Measurements from ENCODE around the gene PHACTR1.
"Not testable (repeated sequence)": the region's sequence is repeated elsewhere in the genome, so short reads cannot be mapped to it uniquely, and the experiment has no call there.

The PHACTR1 gene

DNA sequence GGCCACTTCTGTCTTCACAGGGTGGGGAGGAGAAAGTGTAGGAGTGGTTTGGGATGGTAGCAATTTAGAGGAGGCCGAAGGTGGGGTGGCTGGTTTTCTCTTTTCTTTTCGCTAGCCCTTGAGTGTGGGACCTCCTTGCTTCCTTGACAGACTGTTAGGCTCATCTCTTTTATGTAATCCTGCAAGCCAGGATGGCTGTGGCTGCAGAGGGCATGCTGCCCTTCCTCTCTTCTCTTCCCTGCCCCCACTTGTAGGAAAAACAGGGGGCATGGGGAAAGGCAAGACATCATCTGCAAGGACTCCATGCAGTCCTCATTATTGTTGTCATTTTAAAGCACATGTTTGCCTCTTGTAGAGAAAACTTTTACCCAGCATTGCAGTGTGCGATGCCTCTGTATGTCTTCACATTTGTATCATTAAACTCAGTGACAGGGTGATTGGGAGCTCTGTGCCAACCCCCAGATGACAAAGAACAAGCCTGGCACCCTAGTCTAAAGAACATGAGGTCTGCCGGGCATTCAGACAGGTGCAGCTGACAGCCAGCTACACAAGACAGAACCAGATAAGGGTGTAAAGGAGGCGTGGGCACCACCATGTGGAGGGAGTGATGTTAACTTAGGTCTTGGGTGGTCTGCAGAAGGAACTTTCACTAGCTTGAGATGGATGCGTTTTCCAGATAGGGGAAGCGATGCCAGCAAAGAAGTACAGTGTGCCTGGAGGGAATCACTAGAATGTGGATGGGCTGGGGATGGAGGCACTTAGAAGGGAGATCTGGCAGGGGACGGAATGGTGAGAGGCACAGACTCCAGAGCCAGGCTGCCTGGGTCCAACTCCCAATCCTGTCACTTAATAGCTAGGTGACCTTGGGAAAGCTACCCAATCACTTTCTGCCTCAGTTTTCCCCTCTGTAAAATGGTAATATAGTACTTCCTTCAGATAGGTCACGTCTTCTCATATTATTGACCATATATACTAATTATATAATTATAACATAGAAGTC is 404.2 kb downstream of the PHACTR1 start:
- Histone ChIP-seq H3K9me3 (no peaks in the 10 kb centered on the region), H3K36me3 (no peaks in the 10 kb centered on the region), H4K20me1 (no peaks in the 10 kb centered on the region), H3K4me3 (no peak overlapping the region), H3K4me2 (no peak overlapping the region), H3K27me3 (no peaks in the 10 kb centered on the region), H3K9ac (no peak overlapping the region), H3K27ac (no peak overlapping the region), H3K4me1 (peaks cover 10% of the 10 kb centered on the region)
- TF ChIP-seq Cebpa-rat (IDR thresholded peaks at IDR 0.05): no peak

DNA sequence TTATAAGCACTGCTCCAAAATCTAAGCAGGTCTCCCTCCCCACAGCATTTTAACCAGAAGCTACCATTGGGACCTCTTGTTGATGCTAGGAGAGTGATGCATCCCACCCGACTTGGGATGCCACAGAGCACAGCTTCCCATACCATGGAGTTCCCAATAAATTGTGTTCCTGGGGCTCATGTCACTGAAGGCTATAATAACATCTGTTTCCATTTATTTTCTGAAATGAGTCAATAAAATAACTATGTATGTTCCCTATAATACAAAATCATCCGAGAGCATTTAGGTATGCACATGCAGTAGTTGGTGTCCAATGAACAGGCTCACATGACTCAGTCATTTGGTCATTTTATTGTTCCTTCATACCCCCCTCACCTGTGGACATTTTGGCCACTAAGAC is 407.6 kb downstream of the PHACTR1 start:
- Histone ChIP-seq H4K20me1 (no peaks in the 10 kb centered on the region), H3K27me3 (no peaks in the 10 kb centered on the region), H3K4me2 (no peak overlapping the region), H3K27ac (no peak overlapping the region), H3K4me3 (no peak overlapping the region), H3K4me1 (peaks cover 10% of the 10 kb centered on the region), H3K9ac (no peak overlapping the region), H3K9me3 (no peaks in the 10 kb centered on the region), H3K36me3 (no peaks in the 10 kb centered on the region)
- no peak for TF ChIP-seq Cebpa-rat (IDR thresholded peaks at IDR 0.05)

DNA sequence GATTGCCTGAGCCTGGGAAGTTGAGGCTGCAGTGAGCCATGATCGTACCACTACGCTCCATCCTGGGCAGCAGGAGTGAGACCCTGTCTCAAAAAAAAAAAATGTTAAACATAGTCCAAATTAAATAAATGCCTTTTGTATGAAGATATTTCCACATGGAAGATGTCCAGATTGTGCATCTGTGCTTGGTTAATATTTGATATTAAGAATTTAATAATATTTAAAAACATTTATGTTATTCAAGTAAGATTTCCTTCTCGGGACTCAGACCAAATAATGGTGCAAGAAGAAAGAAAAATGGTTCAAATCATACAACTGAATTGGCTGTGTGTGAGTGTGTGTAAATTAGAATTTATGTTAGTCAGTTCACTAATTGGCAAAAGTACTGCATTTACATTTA is 409.3 kb downstream of the PHACTR1 start:
- H3K9me3 ChIP-seq: no peaks in the 10 kb centered on the region
- no peak overlapping the region for H3K9ac ChIP-seq
- H3K36me3 ChIP-seq: no peaks in the 10 kb centered on the region
- no peak overlapping the region for H3K4me2 ChIP-seq
- H3K27ac ChIP-seq: no peak overlapping the region
- TF ChIP-seq Cebpa-rat (IDR thresholded peaks at IDR 0.05): no peak
- no peak overlapping the region for H3K4me3 ChIP-seq
- H3K4me1 ChIP-seq: peaks cover 10% of the 10 kb centered on the region
- H4K20me1 ChIP-seq: no peaks in the 10 kb centered on the region
- no peaks in the 10 kb centered on the region for H3K27me3 ChIP-seq

DNA sequence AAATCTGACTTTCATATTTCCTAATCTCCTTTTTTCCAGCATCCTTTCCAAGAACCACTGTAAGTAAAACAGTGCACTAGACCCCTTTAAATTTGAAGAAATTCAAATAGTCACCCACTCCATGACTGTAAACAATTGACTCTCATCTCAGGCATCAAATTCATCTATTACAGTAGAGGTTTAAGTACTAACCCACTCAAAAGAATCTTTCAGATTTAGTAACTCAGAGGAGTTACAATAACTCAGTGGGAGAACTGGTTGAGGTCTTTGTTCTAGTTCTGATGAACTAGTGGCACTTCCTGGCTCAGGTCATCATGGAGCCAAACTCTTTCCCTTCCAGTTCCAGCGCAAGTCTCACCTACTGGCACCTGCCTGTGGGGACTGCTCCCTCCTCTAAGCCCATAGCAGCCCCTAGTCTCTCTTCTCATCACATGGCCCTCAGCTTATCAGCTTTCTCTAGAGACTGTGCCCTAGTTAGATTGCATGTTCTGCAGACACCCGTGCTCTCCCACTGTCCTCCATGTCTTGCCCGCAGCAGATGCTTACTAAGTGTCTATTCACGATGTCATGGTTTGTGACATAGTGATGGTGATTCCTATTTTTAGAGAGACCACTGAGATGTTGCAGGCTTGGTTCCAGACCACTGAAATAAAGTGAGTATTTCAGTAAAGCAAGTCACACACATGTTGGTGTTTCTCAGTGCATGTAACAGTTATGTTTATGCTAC is 415.5 kb downstream of the PHACTR1 start:
- no peak overlapping the region for H3K9ac ChIP-seq
- H3K9me3 ChIP-seq: peaks cover 8% of the 10 kb centered on the region
- H3K36me3 ChIP-seq: no peaks in the 10 kb centered on the region
- H4K20me1 ChIP-seq: no peaks in the 10 kb centered on the region
- H3K4me1 ChIP-seq: no peaks in the 10 kb centered on the region
- no peaks in the 10 kb centered on the region for H3K27me3 ChIP-seq
- no peak overlapping the region for H3K27ac ChIP-seq
- H3K4me2 ChIP-seq: no peak overlapping the region
- no peak overlapping the region for H3K4me3 ChIP-seq
- TF ChIP-seq Cebpa-rat (IDR thresholded peaks at IDR 0.05): no peak

DNA sequence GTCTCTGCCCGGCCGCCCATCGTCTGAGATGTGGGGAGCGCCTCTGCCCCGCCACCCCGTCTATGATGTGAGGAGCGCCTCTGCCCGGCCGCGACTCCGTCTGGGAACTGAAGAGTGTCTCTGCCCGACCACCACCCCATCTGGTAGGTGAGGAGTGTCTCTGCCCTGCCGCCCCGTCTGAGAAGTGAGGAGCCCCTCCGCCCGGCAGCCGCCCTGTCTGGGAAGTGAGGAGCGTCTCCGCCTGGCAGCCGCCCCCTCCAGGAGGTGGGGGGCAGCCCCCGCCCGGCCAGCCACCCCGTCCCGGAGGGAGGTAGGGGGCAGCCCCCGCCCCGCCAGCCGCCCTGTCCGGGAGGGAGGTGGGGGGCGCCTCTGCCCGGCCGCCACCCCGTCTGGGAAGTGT is 417.3 kb downstream of the PHACTR1 start:
- not testable (repeated sequence) for H3K9me3 ChIP-seq, H3K4me2 ChIP-seq, H4K20me1 ChIP-seq, H3K4me1 ChIP-seq, H3K9ac ChIP-seq, H3K4me3 ChIP-seq, H3K36me3 ChIP-seq, H3K27me3 ChIP-seq, H3K27ac ChIP-seq

DNA sequence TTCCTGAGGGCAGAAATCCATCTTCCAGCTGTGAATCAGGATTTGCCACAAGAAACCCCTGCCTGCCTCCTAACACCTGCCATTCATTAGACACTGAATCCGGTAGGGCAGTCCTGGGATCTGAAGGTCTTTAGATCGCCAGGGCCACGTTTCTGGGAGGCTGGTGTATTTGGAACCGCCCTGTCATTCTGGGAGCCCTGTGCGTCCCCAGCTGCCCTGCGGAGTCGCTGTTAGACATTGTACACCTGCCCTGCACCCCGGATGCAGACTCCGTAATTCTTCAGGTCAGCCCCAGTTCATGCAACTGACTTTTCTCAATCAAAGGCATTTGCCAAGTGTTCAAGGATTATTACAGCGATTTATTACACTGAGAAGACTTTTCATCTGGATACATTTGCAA is 418.6 kb downstream of the PHACTR1 start:
- Histone ChIP-seq H4K20me1 (no peaks in the 10 kb centered on the region), H3K9ac (no peak overlapping the region), H3K4me2 (no peak overlapping the region), H3K27me3 (no peaks in the 10 kb centered on the region), H3K4me3 (no peak overlapping the region), H3K4me1 (no peaks in the 10 kb centered on the region), H3K9me3 (peaks cover 8% of the 10 kb centered on the region), H3K27ac (no peak overlapping the region), H3K36me3 (no peaks in the 10 kb centered on the region)
- TF ChIP-seq Cebpa-rat (IDR thresholded peaks at IDR 0.05): no peak

DNA sequence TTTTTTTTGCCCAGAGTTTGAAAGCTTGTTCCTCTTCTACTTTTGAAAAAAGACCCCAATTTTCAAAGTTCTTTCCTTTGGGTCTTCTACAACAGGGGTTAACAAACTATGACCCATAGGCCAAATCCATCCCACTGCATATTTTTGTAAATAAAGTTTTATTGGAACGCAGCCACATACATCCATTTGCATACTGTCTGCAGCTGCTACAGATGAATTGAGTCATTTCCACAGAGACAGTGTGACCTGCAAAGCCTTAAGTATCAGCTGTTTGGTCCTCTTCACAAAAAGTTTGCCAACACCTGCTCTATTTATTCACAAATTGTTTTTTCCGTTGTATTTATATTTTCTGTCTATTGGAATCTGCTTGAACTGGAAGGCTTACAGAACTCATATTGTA is 422.6 kb downstream of the PHACTR1 start:
- Histone ChIP-seq H4K20me1 (no peaks in the 10 kb centered on the region), H3K27me3 (no peaks in the 10 kb centered on the region), H3K27ac (no peak overlapping the region), H3K4me2 (no peak overlapping the region), H3K36me3 (no peaks in the 10 kb centered on the region), H3K9ac (no peak overlapping the region), H3K9me3 (peaks cover under 1% of the 10 kb centered on the region; the same call in 1 of the 2 replicates), H3K4me1 (no peaks in the 10 kb centered on the region), H3K4me3 (no peak overlapping the region)
- TF ChIP-seq Cebpa-rat (IDR thresholded peaks at IDR 0.05): no peak

DNA sequence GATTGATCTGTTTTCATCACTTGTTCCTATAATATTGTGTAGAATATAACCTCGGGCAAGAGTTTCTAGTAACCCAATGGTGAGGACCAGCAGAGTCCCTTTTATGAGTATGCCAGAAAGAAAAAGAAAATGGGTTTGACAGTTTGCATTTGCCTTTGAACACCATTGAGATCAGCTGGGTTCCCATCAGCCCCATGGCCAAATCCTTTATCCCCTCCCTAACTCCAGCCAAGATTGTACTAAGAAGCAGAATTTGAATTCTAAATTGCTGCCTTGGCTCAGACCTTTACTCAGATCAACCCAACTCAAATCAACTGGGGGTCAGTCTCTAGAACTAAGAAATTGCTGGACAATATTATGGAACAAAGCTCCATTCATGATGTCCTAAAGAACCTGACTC is 424.4 kb downstream of the PHACTR1 start:
- no peaks in the 10 kb centered on the region for H3K36me3 ChIP-seq

DNA sequence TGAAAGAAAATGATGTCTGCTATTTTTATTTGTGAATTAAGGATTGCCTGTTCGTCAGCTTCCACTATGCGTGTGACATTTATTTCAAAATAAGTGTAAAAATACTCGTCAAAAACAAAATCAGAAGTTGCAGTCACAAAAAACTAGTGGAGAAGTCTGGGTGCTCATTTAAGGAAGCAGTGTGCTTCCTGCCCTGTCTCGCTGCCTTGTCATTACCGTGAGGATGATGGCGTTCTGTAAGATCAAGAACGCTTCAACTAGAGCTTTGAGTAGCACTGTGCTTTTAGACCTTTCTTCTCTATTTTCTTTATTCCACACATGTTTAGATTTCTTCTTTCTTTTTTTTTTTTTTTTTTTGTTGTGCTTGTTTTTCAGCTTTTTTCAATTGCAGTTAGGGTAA is 424.8 kb downstream of the PHACTR1 start:
- Histone ChIP-seq H3K36me3 (no peaks in the 10 kb centered on the region), H3K27me3 (no peaks in the 10 kb centered on the region), H3K27ac (no peak overlapping the region), H3K9me3 (no peaks in the 10 kb centered on the region), H4K20me1 (no peaks in the 10 kb centered on the region), H3K4me1 (no peaks in the 10 kb centered on the region), H3K9ac (no peak overlapping the region), H3K4me3 (no peak overlapping the region), H3K4me2 (no peak overlapping the region)
- no peak for TF ChIP-seq Cebpa-rat (IDR thresholded peaks at IDR 0.05)

More for the DNA sequence above, 424.4 kb downstream of the PHACTR1 start:
- no peak overlapping the region for H3K27ac ChIP-seq
- TF ChIP-seq Cebpa-rat (IDR thresholded peaks at IDR 0.05): no peak
- H3K9ac ChIP-seq: no peak overlapping the region
- no peaks in the 10 kb centered on the region for H4K20me1 ChIP-seq
- no peak overlapping the region for H3K4me3 ChIP-seq
- H3K9me3 ChIP-seq: no peaks in the 10 kb centered on the region
- H3K4me1 ChIP-seq: no peaks in the 10 kb centered on the region
- no peaks in the 10 kb centered on the region for H3K27me3 ChIP-seq
- H3K4me2 ChIP-seq: no peak overlapping the region

DNA sequence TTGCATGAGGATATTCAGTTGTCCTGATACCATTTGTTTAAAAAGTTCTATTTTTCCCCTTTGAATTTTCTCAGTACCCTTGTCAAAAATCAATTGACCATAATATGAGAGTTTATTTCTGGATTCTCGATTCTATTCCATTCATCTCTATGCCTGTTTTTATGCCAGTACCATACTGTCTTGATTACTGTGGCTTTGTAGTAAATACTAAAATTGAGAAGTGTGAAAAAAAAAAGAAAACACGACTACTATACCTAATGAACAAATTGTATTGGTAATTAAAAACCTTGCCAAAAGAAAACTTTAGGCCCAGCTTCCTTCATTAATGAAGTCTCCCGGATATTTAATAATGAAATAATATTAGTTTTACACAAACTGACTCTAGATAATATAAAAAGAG is 426.0 kb downstream of the PHACTR1 start:
- TF ChIP-seq Cebpa-rat (IDR thresholded peaks at IDR 0.05): no peak
- Histone ChIP-seq H3K27me3 (no peaks in the 10 kb centered on the region), H3K9ac (no peak overlapping the region), H3K27ac (no peak overlapping the region), H3K4me3 (no peak overlapping the region), H3K4me1 (no peaks in the 10 kb centered on the region), H4K20me1 (no peaks in the 10 kb centered on the region), H3K4me2 (no peak overlapping the region), H3K36me3 (no peaks in the 10 kb centered on the region), H3K9me3 (no peaks in the 10 kb centered on the region)
